ENCODE data around the gene PLXNA4.

The PLXNA4 gene

DNA sequence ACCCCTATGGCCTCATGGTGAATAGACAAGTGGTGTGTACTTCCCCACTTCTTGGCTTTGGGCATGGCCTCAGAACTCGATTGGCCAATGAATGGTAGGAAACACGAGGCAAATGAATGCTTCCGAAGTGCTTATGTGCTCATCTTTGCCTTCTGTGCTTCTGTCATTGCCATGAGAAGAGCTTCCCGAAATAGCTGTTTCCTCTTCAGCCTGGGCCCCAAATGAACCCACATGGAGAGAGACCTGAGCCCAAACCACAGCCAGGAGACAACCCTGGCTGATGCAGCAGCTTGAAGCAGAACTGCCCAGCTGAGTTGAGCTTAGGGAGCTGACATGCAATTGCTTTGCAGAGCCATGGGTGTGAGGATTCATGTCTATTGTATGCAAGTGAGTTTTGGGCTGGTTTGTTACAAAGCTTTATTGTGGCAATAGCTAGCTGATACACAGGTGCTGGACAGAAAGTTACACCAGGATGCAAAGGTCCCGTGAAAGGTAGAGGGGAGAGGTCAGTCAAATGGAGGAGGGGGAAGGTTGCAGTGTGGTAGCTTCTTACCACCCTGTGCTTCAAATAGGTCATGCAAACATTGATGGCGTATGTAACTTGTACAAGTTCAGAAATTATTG is 328.2 kb downstream of the PLXNA4 start:
- TF ChIP-seq, protein P1, sequence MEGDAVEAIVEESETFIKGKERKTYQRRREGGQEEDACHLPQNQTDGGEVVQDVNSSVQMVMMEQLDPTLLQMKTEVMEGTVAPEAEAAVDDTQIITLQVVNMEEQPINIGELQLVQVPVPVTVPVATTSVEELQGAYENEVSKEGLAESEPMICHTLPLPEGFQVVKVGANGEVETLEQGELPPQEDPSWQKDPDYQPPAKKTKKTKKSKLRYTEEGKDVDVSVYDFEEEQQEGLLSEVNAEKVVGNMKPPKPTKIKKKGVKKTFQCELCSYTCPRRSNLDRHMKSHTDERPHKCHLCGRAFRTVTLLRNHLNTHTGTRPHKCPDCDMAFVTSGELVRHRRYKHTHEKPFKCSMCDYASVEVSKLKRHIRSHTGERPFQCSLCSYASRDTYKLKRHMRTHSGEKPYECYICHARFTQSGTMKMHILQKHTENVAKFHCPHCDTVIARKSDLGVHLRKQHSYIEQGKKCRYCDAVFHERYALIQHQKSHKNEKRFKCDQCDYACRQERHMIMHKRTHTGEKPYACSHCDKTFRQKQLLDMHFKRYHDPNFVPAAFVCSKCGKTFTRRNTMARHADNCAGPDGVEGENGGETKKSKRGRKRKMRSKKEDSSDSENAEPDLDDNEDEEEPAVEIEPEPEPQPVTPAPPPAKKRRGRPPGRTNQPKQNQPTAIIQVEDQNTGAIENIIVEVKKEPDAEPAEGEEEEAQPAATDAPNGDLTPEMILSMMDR (IDR thresholded peaks at IDR 0.05; ENCODE audit: low read depth, low read length), result no peak
- Histone ChIP-seq H3K27me3 (no peaks in the 10 kb centered on the region), H3K9me3 (no peaks in the 10 kb centered on the region), H3K36me3 (no peaks in the 10 kb centered on the region; the same call in 1 of the 2 replicates), H3K4me3 (ENCODE audit: low read depth, low read length) (no peak overlapping the region), H3K4me1 (peaks cover 3% of the 10 kb centered on the region)
- no peak for DNase-seq

DNA sequence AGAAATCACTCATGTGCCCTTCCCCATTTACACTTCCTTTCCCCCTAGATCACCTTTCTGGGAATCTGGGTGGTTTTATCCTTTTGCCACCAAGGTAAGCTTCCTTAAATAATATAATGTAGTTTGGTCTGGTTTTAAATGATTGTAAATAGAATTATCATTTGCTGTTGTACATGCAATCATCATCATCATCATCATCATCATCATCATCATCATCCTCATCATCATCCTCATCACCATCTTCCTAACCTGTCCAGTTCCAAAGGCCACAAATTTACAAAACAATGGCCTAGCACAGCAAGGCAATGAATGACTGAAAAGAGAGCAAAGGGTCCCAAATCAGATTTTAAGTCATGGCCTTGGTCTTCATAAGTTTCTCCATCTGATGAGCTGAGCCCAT is 329.7 kb downstream of the PLXNA4 start:
- H3K4me1 ChIP-seq, result peaks cover 10% of the 10 kb centered on the region
- DNase-seq, result no peak
- no peaks in the 10 kb centered on the region; the same call in 1 of the 2 replicates for H3K36me3 ChIP-seq
- H3K27me3 ChIP-seq, result no peaks in the 10 kb centered on the region
- H3K9me3 ChIP-seq, result no peaks in the 10 kb centered on the region
- no peak overlapping the region for H3K4me3 ChIP-seq (ENCODE audit: low read depth, low read length)
- TF ChIP-seq, protein P1 (IDR thresholded peaks at IDR 0.05; ENCODE audit: low read depth, low read length), result no peak

DNA sequence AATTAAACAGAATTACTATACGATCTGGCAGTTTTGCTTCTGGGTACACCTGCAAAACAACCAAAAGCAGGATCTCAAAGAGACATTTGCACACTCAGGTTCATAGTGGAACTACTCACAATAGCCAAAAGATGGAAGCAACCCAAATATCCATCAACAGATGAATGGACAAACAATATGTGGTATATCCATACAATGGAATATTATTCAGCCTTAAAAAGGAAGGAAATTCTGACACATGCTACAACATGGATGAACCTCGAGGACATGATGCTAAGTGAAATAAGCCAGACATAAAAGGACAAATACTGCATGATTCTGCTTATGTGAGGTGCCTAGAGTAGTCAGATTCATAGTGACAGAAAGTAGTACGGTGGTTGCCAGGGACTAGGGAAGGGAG is 330.7 kb downstream of the PLXNA4 start:
- DNase-seq, result no peak
- H3K36me3 ChIP-seq, result no peaks in the 10 kb centered on the region; the same call in 1 of the 2 replicates
- no peak overlapping the region for H3K4me3 ChIP-seq (ENCODE audit: low read depth, low read length)
- no peaks in the 10 kb centered on the region for H3K27me3 ChIP-seq
- H3K4me1 ChIP-seq, result peaks cover 12% of the 10 kb centered on the region
- TF ChIP-seq, protein P1 (IDR thresholded peaks at IDR 0.05; ENCODE audit: low read depth, low read length), result no peak
- H3K9me3 ChIP-seq, result no peaks in the 10 kb centered on the region

DNA sequence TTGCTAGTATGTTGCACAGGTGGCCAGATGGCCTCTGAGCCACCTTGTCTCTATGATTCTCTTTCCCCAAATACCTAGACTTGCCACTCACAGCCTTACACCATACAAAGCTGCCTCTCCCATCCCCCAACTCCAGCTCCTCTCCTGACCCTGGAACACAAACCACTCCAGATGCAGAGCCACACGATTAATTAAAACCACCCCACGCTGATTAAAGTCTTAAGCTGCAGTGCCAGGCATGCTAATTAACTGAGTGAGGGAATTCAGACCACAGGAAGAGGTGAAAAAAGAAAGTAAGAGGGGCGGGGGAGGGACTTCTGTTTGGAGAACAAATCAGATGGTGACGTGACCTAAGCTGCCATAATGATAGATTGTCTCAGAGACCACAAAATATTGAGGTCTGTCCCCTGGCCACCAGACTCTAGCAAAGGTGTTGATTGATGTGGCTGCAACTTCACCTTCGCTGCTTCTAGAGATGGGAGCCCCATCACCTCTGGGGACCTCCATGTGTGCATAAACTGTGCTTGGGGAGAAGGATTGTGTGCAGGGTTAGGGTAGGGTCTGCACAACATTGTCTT is 331.3 kb downstream of the PLXNA4 start:
- Histone ChIP-seq H3K4me3 (ENCODE audit: low read depth, low read length) (no peak overlapping the region), H3K4me1 (peaks cover 15% of the 10 kb centered on the region), H3K9me3 (no peaks in the 10 kb centered on the region), H3K27me3 (no peaks in the 10 kb centered on the region), H3K36me3 (no peaks in the 10 kb centered on the region; the same call in 1 of the 2 replicates)
- DNase-seq, result no peak
- TF ChIP-seq, protein P1 (IDR thresholded peaks at IDR 0.05; ENCODE audit: low read depth, low read length), result no peak

DNA sequence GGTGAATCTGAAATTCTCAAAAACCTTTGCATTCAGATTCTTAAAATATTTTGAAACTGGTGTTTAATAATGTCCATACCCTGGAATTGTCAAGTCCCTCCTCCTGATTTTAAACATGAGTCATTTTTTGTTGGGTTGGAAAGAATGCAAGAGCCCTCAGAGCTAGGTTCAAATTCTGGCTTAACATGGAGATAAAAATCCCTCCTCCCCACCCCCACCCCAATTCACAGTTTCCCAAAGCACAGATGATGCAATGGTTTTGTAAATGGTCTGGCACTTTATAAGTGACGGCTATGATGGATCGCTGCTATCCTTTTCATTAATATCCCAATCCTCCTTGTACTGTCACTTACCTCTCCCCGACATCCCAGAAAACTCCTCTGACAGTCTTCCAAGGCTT is 332.8 kb downstream of the PLXNA4 start:
- Histone ChIP-seq H3K4me1 (peaks cover 15% of the 10 kb centered on the region), H3K36me3 (no peaks in the 10 kb centered on the region; the same call in 1 of the 2 replicates), H3K4me3 (ENCODE audit: low read depth, low read length) (no peak overlapping the region), H3K27me3 (no peaks in the 10 kb centered on the region), H3K9me3 (no peaks in the 10 kb centered on the region)
- TF ChIP-seq, protein P1 (IDR thresholded peaks at IDR 0.05; ENCODE audit: low read depth, low read length), result no peak
- no peak for DNase-seq

DNA sequence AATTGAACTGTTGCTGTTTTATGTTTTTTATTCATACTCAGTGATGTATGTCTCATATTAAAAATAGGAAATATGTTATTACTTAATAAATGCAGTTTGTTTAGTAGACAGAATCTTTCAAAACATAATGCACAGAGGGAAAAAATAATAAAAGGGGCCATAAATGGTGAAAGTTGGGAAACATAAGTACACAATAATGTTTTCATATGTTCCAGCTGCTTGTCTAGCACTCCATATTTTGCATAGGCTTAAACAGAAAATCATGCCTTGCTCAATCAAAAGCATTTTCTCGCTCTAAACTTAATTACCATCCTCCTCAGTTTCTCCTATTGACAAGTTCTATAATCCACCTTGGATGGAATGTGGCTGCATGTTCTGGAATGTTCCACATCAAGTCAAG is 333.2 kb downstream of the PLXNA4 start:
- no peak for DNase-seq
- H3K4me1 ChIP-seq, result peaks cover 15% of the 10 kb centered on the region
- H3K36me3 ChIP-seq, result no peaks in the 10 kb centered on the region; the same call in 1 of the 2 replicates
- H3K4me3 ChIP-seq (ENCODE audit: low read depth, low read length), result no peak overlapping the region
- no peaks in the 10 kb centered on the region for H3K27me3 ChIP-seq
- no peaks in the 10 kb centered on the region for H3K9me3 ChIP-seq
- TF ChIP-seq, protein P1 (IDR thresholded peaks at IDR 0.05; ENCODE audit: low read depth, low read length), result no peak
